SIG-M5 treated with dmso at 0.1 percent for 504 hours (cell line): ENCODE data around the gene BCCIP.

Source experiments
- DNase-seq: peaks from one replicate; lab custom pipeline; 2025; ENCODE audit not compliant: unreplicated experiment; lab: John Stamatoyannopoulos, UW

Gene BCCIP

GRCh38 chr10:125822878-125823662 lies at the start of gene BCCIP, which contains the start of gene UROS:
TSS of gene BCCIP (plus strand) at chr10:125823546. CDS start at chr10:125823558, 12 bp downstream.
TSS of gene UROS (minus strand) at chr10:125823258. CDS start at chr10:125816499, 6,759 bp downstream.
- DNase-seq: peak; percentile 77

GRCh38 chr10:125773687-125774543 lies 49.4 kb upstream of the BCCIP start:
- DNase-seq: no peak

GRCh38 chr10:125774581-125775191 lies 48.7 kb upstream of the BCCIP start:
- no peak for DNase-seq

- DNase-seq: no peak
These were observed 47.7 kb upstream of the BCCIP start, which contains the start of gene MMP21 for GRCh38 chr10:125775491-125776106. TSS of gene MMP21 (minus strand) at chr10:125775821. CDS start at chr10:125775821, 0 bp downstream.

GRCh38 chr10:125777806-125778205 lies 45.5 kb upstream of the BCCIP start:
- DNase-seq: no peak

- DNase-seq: no peak
These were observed 44.8 kb upstream of the BCCIP start for GRCh38 chr10:125778556-125778955.

- no peak for DNase-seq
These were observed 43.7 kb upstream of the BCCIP start for GRCh38 chr10:125779403-125780327.

GRCh38 chr10:125781374-125781773 lies 42.0 kb upstream of the BCCIP start:
- no peak for DNase-seq

GRCh38 chr10:125782054-125782453 lies 41.3 kb upstream of the BCCIP start:
- DNase-seq: no peak

- no peak for DNase-seq
These were observed 40.7 kb upstream of the BCCIP start for GRCh38 chr10:125782616-125783015.

GRCh38 chr10:125783408-125783807 lies 39.9 kb upstream of the BCCIP start:
- no peak for DNase-seq

- DNase-seq: no peak
These were observed 39.4 kb upstream of the BCCIP start for GRCh38 chr10:125783957-125784356.

- DNase-seq: no peak
These were observed 37.6 kb upstream of the BCCIP start for GRCh38 chr10:125785791-125786190.

GRCh38 chr10:125788156-125789034 lies 35.0 kb upstream of the BCCIP start:
- no peak for DNase-seq

GRCh38 chr10:125792342-125793300 lies 30.7 kb upstream of the BCCIP start:
- no peak for DNase-seq

GRCh38 chr10:125795128-125795527 lies 28.2 kb upstream of the BCCIP start:
- DNase-seq: no peak

GRCh38 chr10:125795637-125796190 lies 27.6 kb upstream of the BCCIP start:
- no peak for DNase-seq
